Measurements from ENCODE around the gene AMY2B.

DNA sequence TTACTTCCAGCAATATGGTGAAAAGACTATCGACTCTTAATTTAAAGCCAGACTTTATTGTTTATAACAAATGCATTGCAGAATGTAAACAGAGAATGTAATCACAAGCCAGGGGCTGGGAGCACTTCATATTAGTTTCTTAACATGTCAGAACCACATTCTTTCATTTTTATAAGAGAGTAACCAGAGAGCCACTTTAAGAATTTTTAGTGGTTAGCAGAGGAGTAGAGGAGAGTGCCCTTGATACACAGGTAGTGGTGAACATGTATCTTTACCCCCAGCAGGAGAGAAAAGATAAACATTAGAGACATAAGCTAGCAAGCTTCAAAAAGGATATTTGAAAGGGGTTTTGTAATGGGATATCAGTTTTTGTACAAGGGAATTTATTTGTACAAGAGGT lies 11.1 kb downstream of the AMY2B start:
- TF ChIP-seq, protein P1, sequence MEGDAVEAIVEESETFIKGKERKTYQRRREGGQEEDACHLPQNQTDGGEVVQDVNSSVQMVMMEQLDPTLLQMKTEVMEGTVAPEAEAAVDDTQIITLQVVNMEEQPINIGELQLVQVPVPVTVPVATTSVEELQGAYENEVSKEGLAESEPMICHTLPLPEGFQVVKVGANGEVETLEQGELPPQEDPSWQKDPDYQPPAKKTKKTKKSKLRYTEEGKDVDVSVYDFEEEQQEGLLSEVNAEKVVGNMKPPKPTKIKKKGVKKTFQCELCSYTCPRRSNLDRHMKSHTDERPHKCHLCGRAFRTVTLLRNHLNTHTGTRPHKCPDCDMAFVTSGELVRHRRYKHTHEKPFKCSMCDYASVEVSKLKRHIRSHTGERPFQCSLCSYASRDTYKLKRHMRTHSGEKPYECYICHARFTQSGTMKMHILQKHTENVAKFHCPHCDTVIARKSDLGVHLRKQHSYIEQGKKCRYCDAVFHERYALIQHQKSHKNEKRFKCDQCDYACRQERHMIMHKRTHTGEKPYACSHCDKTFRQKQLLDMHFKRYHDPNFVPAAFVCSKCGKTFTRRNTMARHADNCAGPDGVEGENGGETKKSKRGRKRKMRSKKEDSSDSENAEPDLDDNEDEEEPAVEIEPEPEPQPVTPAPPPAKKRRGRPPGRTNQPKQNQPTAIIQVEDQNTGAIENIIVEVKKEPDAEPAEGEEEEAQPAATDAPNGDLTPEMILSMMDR (IDR thresholded peaks at IDR 0.05) = no peak
- no peak for TF ChIP-seq POLR2A (IDR thresholded peaks at IDR 0.05)
